Trophoblast cell (in vitro differentiated cells and primary cell): ENCODE data around the gene RHPN2.
"Not testable (repeated sequence)": the region's sequence is repeated elsewhere in the genome, so short reads cannot be mapped to it uniquely, and the experiment has no call there.

Experiments
- DNase-seq, 2 donors: peaks; one replicate each; pipeline ENCODE4 v3.0.0-alpha.2; 2016
- H2AFZ ChIP-seq: 2 replicates; pipeline ENCODE4 v1.6.1; 2013; ENCODE audit warnings: low read length, moderate library complexity, mild to moderate bottlenecking; ENCODE audit not compliant: insufficient read depth, poor library complexity
- H2AK5ac ChIP-seq: 2 replicates; pipeline ENCODE4 v1.6.1; 2013; ENCODE audit warnings: mild to moderate bottlenecking, low read length
- H2BK120ac ChIP-seq: 2 replicates; pipeline ENCODE4 v1.6.1; 2013; ENCODE audit warnings: low read length, mild to moderate bottlenecking, moderate library complexity; ENCODE audit not compliant: insufficient read depth, poor library complexity
- H2BK12ac ChIP-seq: 2 replicates; pipeline ENCODE4 v1.6.1; 2013; ENCODE audit warnings: mild to moderate bottlenecking, low read length, moderate library complexity
- H2BK5ac ChIP-seq: 2 replicates; pipeline ENCODE4 v1.6.1; 2013; ENCODE audit warnings: low read length, low read depth, moderate library complexity, mild to moderate bottlenecking; ENCODE audit not compliant: poor library complexity
- H3K14ac ChIP-seq: 2 replicates; pipeline ENCODE4 v1.6.1; 2013; ENCODE audit warnings: mild to moderate bottlenecking, low read length
- H3K18ac ChIP-seq: 2 replicates; pipeline ENCODE4 v1.6.1; 2013; ENCODE audit warnings: mild to moderate bottlenecking, low read length
- H3K23ac ChIP-seq: 2 replicates; pipeline ENCODE4 v1.6.1; 2013; ENCODE audit warnings: low read length
- H3K27ac ChIP-seq: 2 replicates; pipeline ENCODE4 v1.5.1; 2013; ENCODE audit warnings: low read depth, mild to moderate bottlenecking, inconsistent platforms, low read length, moderate library complexity
- H3K27me3 ChIP-seq: 2 replicates; pipeline ENCODE4 v1.6.1; 2013; ENCODE audit warnings: inconsistent platforms, mild to moderate bottlenecking, low read length, moderate library complexity; ENCODE audit not compliant: insufficient read depth
- H3K36me3 ChIP-seq, 2 experiments: 1 replicate in 1 of 2; 2 replicates in 1 of 2; pipeline ENCODE4 v1.6.1; 2013; ENCODE audit warnings: low read length in 2 of 2, mild to moderate bottlenecking in 2 of 2, moderate library complexity in 1 of 2; ENCODE audit not compliant: insufficient read depth in 2 of 2, control insufficient read depth in 1 of 2
- H3K4ac ChIP-seq: 2 replicates; pipeline ENCODE4 v1.6.1; 2013; ENCODE audit warnings: low read depth, mild to moderate bottlenecking, low read length, moderate library complexity
- H3K4me1 ChIP-seq, 2 experiments: 1 replicate in 1 of 2; 2 replicates in 1 of 2; pipeline ENCODE4 v1.6.1; 2013; ENCODE audit warnings: low read length in 2 of 2, mild to moderate bottlenecking in 2 of 2, moderate library complexity in 1 of 2; ENCODE audit not compliant: insufficient read depth in 2 of 2, control insufficient read depth in 1 of 2
- H3K4me2 ChIP-seq: 2 replicates; pipeline ENCODE4 v1.6.1; 2013; ENCODE audit warnings: inconsistent platforms, mild to moderate bottlenecking, low read length, moderate library complexity
- H3K4me3 ChIP-seq: 2 replicates; pipeline ENCODE4 v1.5.1; 2013; ENCODE audit warnings: mild to moderate bottlenecking, low read depth, low read length, inconsistent platforms
- H3K79me1 ChIP-seq: one replicate; pipeline ENCODE4 v1.6.1; 2013; ENCODE audit warnings: low read length
- H3K79me2 ChIP-seq: 2 replicates; pipeline ENCODE4 v1.6.1; 2013; ENCODE audit warnings: low read length, mild to moderate bottlenecking; ENCODE audit not compliant: control insufficient read depth, insufficient read depth, poor library complexity
- H3K9ac ChIP-seq: 2 replicates; pipeline ENCODE4 v1.6.1; 2013; ENCODE audit warnings: mild to moderate bottlenecking, low read length
- H3K9me3 ChIP-seq: 2 replicates; pipeline ENCODE4 v1.6.1; 2013; ENCODE audit warnings: low read depth, mild to moderate bottlenecking, control low read depth, inconsistent platforms, low read length; ENCODE audit not compliant: insufficient read depth
- H4K12ac ChIP-seq: 2 replicates; pipeline ENCODE4 v1.6.1; 2013; ENCODE audit warnings: low read depth, mild to moderate bottlenecking, low read length, moderate library complexity
- H4K8ac ChIP-seq: 2 replicates; pipeline ENCODE4 v1.6.1; 2013; ENCODE audit warnings: low read depth, mild to moderate bottlenecking, low read length, moderate library complexity
- H4K91ac ChIP-seq: one replicate; pipeline ENCODE4 v1.6.1; 2013; ENCODE audit warnings: low read depth, mild to moderate bottlenecking, low read length, moderate library complexity
- WGBS: extraction: QIAGEN DNeasy Blood & Tissue Kit; methylation state at CpG from one replicate; pipeline ENCODE4 v1.1.7; 2013; ENCODE audit warnings: missing lambda C conversion rate; ENCODE audit not compliant: insufficient read length, insufficient coverage; ENCODE audit errors: extremely low coverage; 5-methylcytosine and 5-hydroxymethylcytosine counted together

RHPN2 gene

GRCh38 chr19:32997716-32998355 lies 66.9 kb downstream of the RHPN2 start:
- Histone ChIP-seq H3K36me3 (peaks cover under 1 to 3% of the 10 kb centered on the region in 2 experiments), H2AK5ac (no peak overlapping the region), H2AFZ (no peak overlapping the region), H4K8ac (no peak overlapping the region), H3K14ac (no peak overlapping the region), H3K4me3 (no peak overlapping the region), H3K18ac (no peak overlapping the region), H2BK5ac (no peak overlapping the region), H3K23ac (no peak overlapping the region), H3K27ac (no peak overlapping the region), H3K79me2 (no peaks in the 10 kb centered on the region), H3K9ac (no peak overlapping the region), H4K91ac (no peak overlapping the region), H2BK120ac (no peak overlapping the region), H3K9me3 (no peaks in the 10 kb centered on the region), H4K12ac (no peak overlapping the region), H3K4me1 (no peaks in the 10 kb centered on the region), H3K27me3 (no peaks in the 10 kb centered on the region), H2BK12ac (no peak overlapping the region), H3K4ac (no peak overlapping the region), H3K79me1 (no peaks in the 10 kb centered on the region), H3K4me2 (no peak overlapping the region)
- peak; percentile 12 to 29 for DNase-seq
- no CpG with 5 or more reads among the region's 14 CpGs for WGBS

GRCh38 chr19:32997061-32997464 lies 67.6 kb downstream of the RHPN2 start:
- H3K79me1 ChIP-seq, H3K9me3 ChIP-seq, H3K23ac ChIP-seq, H3K4me2 ChIP-seq, H3K27me3 ChIP-seq, H3K36me3 ChIP-seq, H3K27ac ChIP-seq, H3K18ac ChIP-seq, H3K4me1 ChIP-seq, H2BK12ac ChIP-seq, H2AK5ac ChIP-seq, H4K8ac ChIP-seq, H4K91ac ChIP-seq, H2BK120ac ChIP-seq, H3K4me3 ChIP-seq, H3K9ac ChIP-seq, H2AFZ ChIP-seq, H3K79me2 ChIP-seq, H4K12ac ChIP-seq, H3K14ac ChIP-seq, H3K4ac ChIP-seq, H2BK5ac ChIP-seq: not testable (repeated sequence)
- no CpG with 5 or more reads among the region's 7 CpGs for WGBS
- peak; percentile 80 to 84 for DNase-seq

GRCh38 chr19:32995966-32996365 lies 68.7 kb downstream of the RHPN2 start:
- H3K27ac ChIP-seq, H2AK5ac ChIP-seq, H4K8ac ChIP-seq, H3K14ac ChIP-seq, H3K9ac ChIP-seq, H2BK120ac ChIP-seq, H3K79me1 ChIP-seq, H3K4me2 ChIP-seq, H4K91ac ChIP-seq, DNase-seq, H3K4me3 ChIP-seq, H3K27me3 ChIP-seq, H3K9me3 ChIP-seq, H3K79me2 ChIP-seq, H2AFZ ChIP-seq, H3K23ac ChIP-seq, H3K4ac ChIP-seq, H3K36me3 ChIP-seq, H2BK5ac ChIP-seq, H4K12ac ChIP-seq, H2BK12ac ChIP-seq, H3K18ac ChIP-seq, H3K4me1 ChIP-seq: not testable (repeated sequence)
- no CpG with 5 or more reads among the region's 17 CpGs for WGBS

- Histone ChIP-seq H3K9me3 (no peaks in the 10 kb centered on the region), H2BK5ac (no peak overlapping the region), H3K4me3 (no peak overlapping the region), H3K79me2 (no peaks in the 10 kb centered on the region), H3K4me1 (no peaks in the 10 kb centered on the region), H3K36me3 (peaks cover 3 to 4% of the 10 kb centered on the region in 2 experiments), H3K23ac (no peak overlapping the region), H3K4me2 (no peak overlapping the region), H3K9ac (no peak overlapping the region), H3K27me3 (no peaks in the 10 kb centered on the region), H2AFZ (no peak overlapping the region), H2BK120ac (no peak overlapping the region), H3K18ac (no peak overlapping the region), H3K4ac (no peak overlapping the region), H4K8ac (no peak overlapping the region), H4K91ac (no peak overlapping the region), H4K12ac (no peak overlapping the region), H2AK5ac (no peak overlapping the region), H3K14ac (no peak overlapping the region), H3K79me1 (no peaks in the 10 kb centered on the region), H2BK12ac (no peak overlapping the region), H3K27ac (no peak overlapping the region)
- no CpG with 5 or more reads among the region's 5 CpGs for WGBS
- DNase-seq, result no peak
These were observed 76.0 kb downstream of the RHPN2 start for GRCh38 chr19:32988724-32989123.
